ENCODE measurements around the gene MRPS15. TPM values are rescaled to one million over a fixed set of nuclear protein-coding genes. Genes with fewer than 3 reads are reported as not detected.
A peak's percentile ranks its signal among the peaks of the same experiment; 100 is the strongest.
"Not testable (repeated sequence)": the region's sequence is repeated elsewhere in the genome, so short reads cannot be mapped to it uniquely, and the experiment has no call there.

Gene MRPS15
- 100 to 1,000 TPM; 113 to 115 TPM for total RNA-seq

DNA sequence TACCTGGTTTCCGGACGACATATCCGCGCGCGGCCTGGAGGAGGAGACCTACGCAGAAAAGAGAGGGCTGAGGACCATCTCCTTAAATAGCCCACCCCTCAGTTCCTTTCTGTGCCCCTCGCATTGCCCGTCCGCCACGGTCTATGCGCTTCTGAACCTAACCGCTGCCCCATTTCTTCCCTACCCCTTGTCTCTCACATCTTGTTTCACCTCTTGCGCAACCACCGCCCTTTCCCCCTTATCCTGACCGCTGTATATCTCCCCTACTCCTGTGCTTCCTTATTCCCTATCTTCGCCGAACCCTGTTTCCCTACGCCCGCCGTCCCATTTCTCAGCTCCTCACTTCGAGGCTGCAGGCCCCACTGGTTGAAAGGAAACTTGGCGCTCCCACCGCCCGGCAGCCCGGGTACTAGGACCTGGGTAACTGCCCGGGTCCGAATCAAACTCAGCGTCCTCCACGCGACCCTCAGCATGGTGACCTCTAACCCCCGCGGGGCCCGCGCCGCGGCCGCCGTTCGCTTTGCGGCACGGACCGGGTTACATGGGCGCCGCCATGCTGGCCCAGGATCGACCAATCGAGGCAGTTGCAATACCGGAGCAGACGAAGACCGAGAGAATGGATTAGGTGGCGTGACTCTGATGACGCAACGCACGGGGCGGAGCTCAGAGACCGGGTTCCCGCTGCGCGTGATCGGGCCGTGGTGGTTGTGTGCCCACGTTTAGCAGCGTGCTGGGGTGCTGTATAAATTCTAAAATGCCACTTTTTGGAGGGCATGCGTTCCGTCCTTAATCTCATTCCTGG, at the start of gene MRPS15:
TSS of gene MRPS15 (minus strand) at position 582 of the 802 bp plus-strand sequence. CDS start at position 473, 109 bp downstream.
- POLR2A ChIA-PET = interaction anchor here (0.6 to 2.7 kb wide), 8 partner anchors 9 to 1051 kb away, joined by 3 to 23 read pairs (median 4); partner anchors contain the start of genes LSM10, MEAF6, OSCP1 and THRAP3
- Mint-ChIP-seq H3K27me3 (no peaks in the 10 kb centered on the region), H3K4me1 (ENCODE audit: low read depth) (peaks cover 31% of the 10 kb centered on the region), H3K9me3 (no peaks in the 10 kb centered on the region), H3K27ac (peak within 1 kb of the TSS; percentile 95), H3K4me3 (peak within 1 kb of the TSS; percentile 99), H3K36me3 (peaks cover 19% of the 10 kb centered on the region)
- intact Hi-C loops (cut with micrococcal nuclease) = loop anchor here (1.0 kb wide), 2 partner anchors 10 to 14 kb away; partner anchors contain the start of gene OSCP1
- CTCF ChIA-PET = interaction anchor here (0.5 to 2.1 kb wide), 3 partner anchors 10 to 29 kb away, joined by 3 to 5 read pairs (median 3); no protein-coding TSS in a partner anchor
- DNase-seq = peak; percentile 98

DNA sequence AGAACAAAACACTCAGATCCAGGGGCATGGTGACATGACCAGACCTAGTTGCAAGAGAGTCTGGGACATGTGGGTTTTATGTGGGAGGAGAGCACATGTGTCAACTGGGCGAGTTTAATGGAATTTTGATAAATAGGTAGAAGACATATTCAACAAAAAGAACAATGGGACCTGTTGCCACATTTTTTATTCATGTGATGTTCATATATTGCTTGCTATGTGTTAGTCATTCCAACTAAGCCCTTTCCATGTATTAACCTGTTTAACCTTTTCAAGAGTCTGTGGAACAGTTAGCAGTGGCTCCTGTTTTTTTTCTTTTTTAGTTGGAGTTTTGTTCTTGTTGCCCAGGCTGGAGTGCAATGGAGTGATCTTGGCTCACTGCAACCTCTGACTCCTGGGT, 48.7 kb upstream of the MRPS15 start:
- no peaks in the 10 kb centered on the region for H3K36me3 Mint-ChIP-seq
- no peak overlapping the region for H3K4me3 Mint-ChIP-seq
- DNase-seq = no peak
- peaks cover 2% of the 10 kb centered on the region for H3K27me3 Mint-ChIP-seq
- no peaks in the 10 kb centered on the region for H3K4me1 Mint-ChIP-seq (ENCODE audit: low read depth)
- ChIA-PET CTCF (no interaction called here), POLR2A (no interaction called here)
- H3K9me3 Mint-ChIP-seq = no peaks in the 10 kb centered on the region
- no peak overlapping the region for H3K27ac Mint-ChIP-seq
- intact Hi-C loops (cut with micrococcal nuclease) = no loop called here

DNA sequence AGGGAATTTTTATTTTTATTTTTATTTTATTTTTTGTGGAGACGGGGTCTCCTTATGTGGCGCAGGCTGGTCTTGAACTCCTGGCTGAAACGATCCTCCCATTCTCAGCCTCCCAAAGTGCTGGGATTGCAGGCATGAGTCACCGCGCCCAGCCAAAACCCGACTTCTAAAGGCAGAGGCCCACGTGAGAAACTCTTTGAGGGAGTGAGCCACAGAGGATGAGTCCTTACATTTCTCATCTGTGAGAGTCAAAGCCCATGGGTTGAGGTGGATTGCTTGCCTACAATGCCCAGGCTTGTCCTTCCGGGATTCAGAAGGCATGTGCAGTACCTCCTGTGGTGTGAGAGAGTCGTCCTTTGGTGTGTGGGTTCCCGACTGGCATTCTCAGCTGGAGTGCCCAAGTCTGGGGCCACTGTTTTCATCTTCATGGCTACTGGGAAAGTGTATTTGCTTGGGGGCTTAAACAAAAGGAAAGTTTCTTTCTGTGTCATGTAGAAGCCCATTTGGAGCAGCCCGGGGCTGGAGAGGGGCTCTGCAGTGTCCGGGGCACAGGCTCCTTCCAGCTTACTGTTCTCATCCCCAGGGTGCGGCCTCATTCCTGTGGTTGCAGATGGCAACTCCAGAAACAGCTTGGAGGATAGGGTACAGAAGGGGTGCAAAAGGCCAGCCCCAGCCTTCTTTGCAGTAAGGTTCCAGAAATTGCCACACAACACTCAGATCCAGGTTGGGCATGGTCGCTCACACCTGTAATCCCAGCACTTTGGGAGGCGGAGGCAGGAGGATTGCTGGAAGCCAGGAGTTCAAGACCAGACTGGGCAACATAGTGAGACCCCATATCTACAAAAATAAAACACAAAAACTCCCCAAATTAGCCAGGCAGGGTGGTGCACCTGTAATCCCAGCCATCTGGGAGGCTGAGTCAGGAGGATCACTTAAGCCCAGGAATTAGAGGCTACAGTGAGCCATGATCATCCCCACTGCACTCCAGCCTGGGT, 47.9 kb upstream of the MRPS15 start:
- DNase-seq = peak; percentile 8
- H3K27me3 Mint-ChIP-seq = peaks cover 7% of the 10 kb centered on the region
- ChIA-PET POLR2A (no interaction called here), CTCF (no interaction called here)
- intact Hi-C loops (cut with micrococcal nuclease) = no loop called here
- H3K36me3 Mint-ChIP-seq = no peaks in the 10 kb centered on the region
- no peak overlapping the region for H3K4me3 Mint-ChIP-seq
- H3K27ac Mint-ChIP-seq = no peak overlapping the region
- H3K4me1 Mint-ChIP-seq (ENCODE audit: low read depth) = no peaks in the 10 kb centered on the region
- no peaks in the 10 kb centered on the region for H3K9me3 Mint-ChIP-seq

DNA sequence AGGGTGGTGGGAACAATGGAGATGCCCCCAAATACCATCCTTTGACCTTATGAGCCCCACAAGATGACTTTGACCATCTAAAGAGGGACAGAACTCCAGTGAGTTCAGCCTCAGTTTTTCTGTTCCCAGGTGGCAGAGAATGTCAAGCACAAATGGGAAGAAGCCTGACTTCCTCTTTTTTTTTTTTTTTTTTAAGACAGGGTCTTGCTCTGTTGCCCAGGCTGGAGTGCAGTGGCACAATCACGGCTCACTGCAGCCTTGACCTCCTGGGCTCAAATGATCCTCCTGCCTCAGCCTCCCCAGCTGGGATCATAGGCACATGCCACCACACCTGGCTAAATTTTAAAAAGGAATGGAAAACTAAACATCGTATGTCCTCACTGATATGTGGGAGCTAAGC, 47.0 kb upstream of the MRPS15 start:
- POLR2A ChIA-PET, CTCF ChIA-PET, DNase-seq: not testable (repeated sequence)

DNA sequence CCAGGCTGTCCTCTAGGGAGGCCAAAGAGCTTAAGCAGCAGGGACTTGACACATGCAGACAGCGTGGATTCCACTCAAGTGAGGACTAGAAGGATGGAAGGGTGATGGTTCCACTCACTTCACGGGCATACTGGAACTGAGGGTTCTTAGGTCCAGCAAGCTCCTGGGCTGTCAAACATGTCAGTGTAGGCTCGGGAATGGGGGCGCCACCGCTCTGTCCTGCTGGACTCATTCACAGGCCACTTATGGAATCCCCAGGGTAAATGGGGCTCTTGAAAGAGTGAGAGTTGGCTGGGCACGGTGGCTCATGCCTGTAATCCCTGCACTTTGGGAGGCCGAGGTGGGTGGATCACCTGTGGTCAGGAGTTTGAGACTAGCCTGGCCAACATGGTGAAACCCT, 46.2 kb upstream of the MRPS15 start:
- intact Hi-C loops (cut with micrococcal nuclease) = no loop called here
- peaks cover 14% of the 10 kb centered on the region for H3K27me3 Mint-ChIP-seq
- no peak overlapping the region for H3K27ac Mint-ChIP-seq
- DNase-seq = no peak
- H3K36me3 Mint-ChIP-seq = no peaks in the 10 kb centered on the region
- H3K4me3 Mint-ChIP-seq = no peak overlapping the region
- no peaks in the 10 kb centered on the region for H3K9me3 Mint-ChIP-seq
- CTCF ChIA-PET = no interaction called here
- no peaks in the 10 kb centered on the region for H3K4me1 Mint-ChIP-seq (ENCODE audit: low read depth)
- POLR2A ChIA-PET = no interaction called here

More for the DNA sequence above, 47.0 kb upstream of the MRPS15 start:
- intact Hi-C loops (cut with micrococcal nuclease); H3K9me3 Mint-ChIP-seq; H3K4me3 Mint-ChIP-seq; H3K36me3 Mint-ChIP-seq; H3K27ac Mint-ChIP-seq; H3K4me1 Mint-ChIP-seq (ENCODE audit: low read depth): not testable (repeated sequence)
- peaks cover 14% of the 10 kb centered on the region for H3K27me3 Mint-ChIP-seq

DNA sequence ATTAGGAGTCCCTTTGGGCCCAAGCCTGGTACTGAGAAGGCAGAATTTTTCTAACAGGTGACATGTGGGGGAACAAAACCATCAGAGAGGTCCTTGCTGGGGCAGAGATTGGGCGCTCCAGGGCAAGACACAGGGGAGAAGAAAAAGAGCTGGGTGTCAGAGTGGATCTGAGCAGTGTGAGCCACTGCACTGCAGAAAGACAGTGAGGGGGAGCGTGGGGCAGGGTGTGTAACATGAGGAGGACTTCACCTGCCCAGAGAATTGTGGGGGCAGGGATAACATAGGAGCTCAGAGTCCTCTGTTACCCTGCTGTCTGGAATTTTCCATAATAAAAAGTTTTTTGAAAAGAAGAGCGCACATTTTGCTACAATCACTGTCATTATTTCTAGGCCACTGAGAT, 44.1 kb upstream of the MRPS15 start:
- H3K36me3 Mint-ChIP-seq = no peaks in the 10 kb centered on the region
- peaks cover 16% of the 10 kb centered on the region for H3K27me3 Mint-ChIP-seq
- no peak overlapping the region for H3K27ac Mint-ChIP-seq
- H3K9me3 Mint-ChIP-seq = no peaks in the 10 kb centered on the region
- H3K4me3 Mint-ChIP-seq = no peak overlapping the region
- peak; percentile 2 for DNase-seq
- H3K4me1 Mint-ChIP-seq (ENCODE audit: low read depth) = no peaks in the 10 kb centered on the region
- POLR2A ChIA-PET = no interaction called here
- CTCF ChIA-PET = interaction anchor here (1.2 to 3.9 kb wide), 2 partner anchors 8 to 926 kb away, joined by 3 to 17 read pairs; no protein-coding TSS in a partner anchor
- intact Hi-C loops (cut with micrococcal nuclease) = no loop called here

DNA sequence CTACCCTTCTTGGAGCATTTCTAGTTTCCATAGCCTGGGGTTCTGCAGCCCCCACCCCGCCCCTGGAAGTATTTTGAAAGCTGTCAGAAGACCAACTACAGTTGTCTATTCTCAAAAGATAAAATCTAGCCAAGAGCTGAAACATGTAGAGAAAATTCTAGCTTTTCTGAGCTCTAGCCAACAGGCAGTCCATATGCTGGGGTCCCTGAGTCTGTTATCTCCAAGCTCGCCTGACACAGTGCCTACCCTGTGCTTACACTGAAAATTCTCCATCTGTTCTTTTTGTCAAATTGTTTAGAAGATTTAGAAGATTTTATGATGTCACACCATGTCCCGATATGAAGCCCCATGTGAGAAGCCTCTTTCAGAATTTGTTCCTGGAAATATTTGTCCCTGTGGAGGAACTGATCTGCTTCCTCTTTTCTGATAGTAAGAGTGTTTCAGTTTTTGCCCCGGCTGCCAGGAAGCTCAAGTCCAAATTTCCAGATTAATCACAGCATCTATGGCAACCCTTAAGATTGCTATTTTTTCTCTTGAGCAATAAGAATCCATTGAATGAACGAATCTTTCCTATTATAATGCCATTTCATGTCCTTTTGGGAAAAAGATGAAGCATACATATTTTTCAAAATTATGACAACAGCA, 42.2 kb upstream of the MRPS15 start:
- H3K27me3 Mint-ChIP-seq = peaks cover 21% of the 10 kb centered on the region
- H3K9me3 Mint-ChIP-seq = no peaks in the 10 kb centered on the region
- no peak overlapping the region for H3K27ac Mint-ChIP-seq
- ChIA-PET POLR2A (no interaction called here), CTCF (interaction anchor here (3.9 kb wide), 1 partner anchor 10 kb away, joined by 17 read pairs; no protein-coding TSS in a partner anchor)
- no peaks in the 10 kb centered on the region for H3K4me1 Mint-ChIP-seq (ENCODE audit: low read depth)
- intact Hi-C loops (cut with micrococcal nuclease) = no loop called here
- no peak for DNase-seq
- no peaks in the 10 kb centered on the region for H3K36me3 Mint-ChIP-seq
- H3K4me3 Mint-ChIP-seq = no peak overlapping the region

DNA sequence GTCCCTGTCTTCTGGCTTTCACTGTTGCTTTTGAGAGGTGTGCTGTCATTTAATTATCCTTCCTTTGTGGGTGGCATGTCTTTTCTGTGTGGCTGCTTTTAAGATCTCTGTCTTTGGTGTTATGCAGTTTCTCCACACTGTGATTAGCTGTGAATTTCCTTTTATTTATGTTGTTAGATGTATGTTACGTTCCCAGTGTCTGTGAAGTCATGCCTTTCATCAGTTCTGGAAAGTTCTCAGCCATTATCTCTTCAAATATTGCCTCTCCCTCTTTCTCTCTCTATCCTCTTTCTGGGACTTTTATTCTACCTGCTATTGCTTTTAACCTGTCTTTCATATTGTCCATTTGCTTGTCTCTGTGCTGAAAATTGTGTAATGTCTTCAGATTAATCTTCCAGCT, 39.5 kb upstream of the MRPS15 start:
- CTCF ChIA-PET = interaction anchor here (1.1 kb wide), 1 partner anchor 12 kb away, joined by 3 read pairs; no protein-coding TSS in a partner anchor
- H3K4me3 Mint-ChIP-seq = no peak overlapping the region

DNA sequence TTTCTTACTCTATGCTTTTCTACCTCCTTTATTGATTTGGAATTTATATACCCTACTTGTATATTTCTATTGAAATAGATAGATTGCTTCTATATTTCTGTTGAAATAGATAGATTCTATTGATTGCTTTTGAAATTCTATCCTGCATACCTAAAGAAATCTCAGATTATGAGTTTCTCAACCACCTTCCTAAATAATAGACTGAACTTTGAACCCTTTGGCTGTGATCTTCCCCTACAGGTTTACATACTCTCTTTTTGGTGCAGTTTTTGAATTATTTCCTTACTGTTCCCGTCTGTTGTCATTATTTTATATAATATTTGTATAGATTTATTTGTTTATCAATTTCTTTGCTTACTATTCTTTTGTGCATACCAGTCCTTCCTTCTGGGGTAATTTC, 39.0 kb upstream of the MRPS15 start:
- no peaks in the 10 kb centered on the region for H3K36me3 Mint-ChIP-seq
- intact Hi-C loops (cut with micrococcal nuclease) = no loop called here
- POLR2A ChIA-PET = no interaction called here
- peaks cover 19% of the 10 kb centered on the region for H3K27me3 Mint-ChIP-seq
- H3K4me1 Mint-ChIP-seq (ENCODE audit: low read depth) = no peaks in the 10 kb centered on the region
- H3K27ac Mint-ChIP-seq = no peak overlapping the region
- CTCF ChIA-PET = interaction anchor here (0.5 to 1.1 kb wide), 2 partner anchors 13 to 543 kb away, joined by 3 read pairs; no protein-coding TSS in a partner anchor
- H3K4me3 Mint-ChIP-seq = no peak overlapping the region
- H3K9me3 Mint-ChIP-seq = no peaks in the 10 kb centered on the region
- no peak for DNase-seq

More for the DNA sequence above, 39.5 kb upstream of the MRPS15 start:
- H3K9me3 Mint-ChIP-seq = no peaks in the 10 kb centered on the region
- H3K27me3 Mint-ChIP-seq = peaks cover 20% of the 10 kb centered on the region
- H3K4me1 Mint-ChIP-seq (ENCODE audit: low read depth) = no peaks in the 10 kb centered on the region
- DNase-seq = no peak
- intact Hi-C loops (cut with micrococcal nuclease) = no loop called here
- no peaks in the 10 kb centered on the region for H3K36me3 Mint-ChIP-seq
- no peak overlapping the region for H3K27ac Mint-ChIP-seq
- POLR2A ChIA-PET = no interaction called here

DNA sequence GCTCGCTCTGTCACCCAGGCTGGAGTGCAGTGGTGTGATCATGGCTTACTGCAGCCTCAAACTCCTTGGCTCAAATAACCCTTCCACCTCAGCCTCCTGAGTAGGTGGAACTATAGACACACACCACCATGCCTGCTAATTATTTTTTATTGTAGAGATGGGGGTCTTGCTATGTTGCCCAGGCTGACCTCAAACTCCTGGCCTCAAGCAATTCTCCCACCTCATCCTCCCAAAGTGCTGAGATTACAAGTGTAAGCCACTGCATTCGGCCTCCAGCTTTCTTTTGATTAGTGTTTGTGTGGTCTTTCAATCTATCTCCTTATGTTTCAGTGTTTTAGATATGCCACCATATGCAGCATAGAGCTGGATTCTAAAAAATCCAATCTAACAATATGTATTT, 38.4 kb upstream of the MRPS15 start:
- no peaks in the 10 kb centered on the region for H3K9me3 Mint-ChIP-seq
- POLR2A ChIA-PET = no interaction called here
- H3K4me3 Mint-ChIP-seq = no peak overlapping the region
- H3K27ac Mint-ChIP-seq = no peak overlapping the region
- intact Hi-C loops (cut with micrococcal nuclease) = no loop called here
- H3K27me3 Mint-ChIP-seq = peaks cover 17% of the 10 kb centered on the region
- DNase-seq = peak; percentile 1
- no peaks in the 10 kb centered on the region for H3K4me1 Mint-ChIP-seq (ENCODE audit: low read depth)
- CTCF ChIA-PET = interaction anchor here (0.7 to 1.1 kb wide), 2 partner anchors 14 kb away, joined by 3 to 4 read pairs; no protein-coding TSS in a partner anchor
- no peaks in the 10 kb centered on the region for H3K36me3 Mint-ChIP-seq

DNA sequence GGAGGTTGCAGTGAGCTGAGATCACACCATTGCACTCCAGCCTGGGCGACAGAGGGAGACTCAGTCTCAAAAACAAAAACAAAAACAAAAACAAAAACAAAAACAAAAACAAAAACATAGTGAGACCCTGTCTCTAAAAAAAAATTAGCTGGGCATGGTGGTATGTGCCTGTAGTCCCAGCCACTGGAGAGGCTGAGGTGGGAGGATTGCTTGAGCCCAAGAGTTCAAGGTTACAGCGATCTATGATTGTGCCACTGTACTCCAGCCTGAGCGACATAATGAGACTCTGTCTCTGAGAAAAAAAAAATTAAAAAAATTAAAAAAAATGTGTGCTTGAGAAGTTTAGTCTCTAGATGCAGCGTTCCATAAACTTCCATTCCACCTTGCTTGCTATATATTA, 37.7 kb upstream of the MRPS15 start:
- peaks cover 12% of the 10 kb centered on the region for H3K27me3 Mint-ChIP-seq
- H3K27ac Mint-ChIP-seq; DNase-seq; intact Hi-C loops (cut with micrococcal nuclease); H3K9me3 Mint-ChIP-seq; H3K4me1 Mint-ChIP-seq (ENCODE audit: low read depth); POLR2A ChIA-PET; H3K36me3 Mint-ChIP-seq; H3K4me3 Mint-ChIP-seq: not testable (repeated sequence)
- CTCF ChIA-PET = interaction anchor here (0.7 kb wide), 1 partner anchor 14 kb away, joined by 4 read pairs; no protein-coding TSS in a partner anchor

Data from activated CD4-positive, alpha-beta memory T cell treated with anti-CD3 and anti-CD28 coated beads for 36 hours (primary cell).